Ishikawa (cell line): ENCODE results near the gene RPGRIP1L.

Experiments
- CEBPB ChIP-seq: IDR thresholded peaks from 2 replicates; pipeline ENCODE4 v1.6.1; 2012
- EGR1 ChIP-seq: IDR thresholded peaks from 2 replicates; pipeline ENCODE4 v1.6.1; 2012
- EP300 ChIP-seq: IDR thresholded peaks from 2 replicates; pipeline ENCODE4 v1.6.1; 2012; ENCODE audit warnings: borderline replicate concordance
- FOXM1 ChIP-seq: IDR thresholded peaks from 2 replicates; pipeline ENCODE4 v1.6.1; 2012; ENCODE audit warnings: low read depth, borderline replicate concordance
- MAX ChIP-seq: IDR thresholded peaks from 2 replicates; pipeline ENCODE4 v1.6.1; 2012
- NFIC ChIP-seq: IDR thresholded peaks from 2 replicates; pipeline ENCODE4 v1.6.1; 2012
- RAD21 ChIP-seq: IDR thresholded peaks from 2 replicates; pipeline ENCODE4 v1.6.1; 2012; ENCODE audit warnings: low read depth
- TAF1 ChIP-seq: IDR thresholded peaks from 2 replicates; pipeline ENCODE4 v1.6.1; 2012; ENCODE audit warnings: low read depth, mild to moderate bottlenecking
- TCF12 ChIP-seq: IDR thresholded peaks from 2 replicates; pipeline ENCODE4 v1.6.1; 2012; ENCODE audit warnings: low read depth
- TEAD4 ChIP-seq: IDR thresholded peaks from 2 replicates; pipeline ENCODE4 v1.6.1; 2012

- TF ChIP-seq CEBPB (no peak), MAX (no peak), FOXM1 (no peak), NFIC (no peak), RAD21 (no peak), EP300 (no peak), TAF1 (no peak), TCF12 (no peak), EGR1 (no peak), TEAD4 (no peak)
These were observed 11.3 kb upstream of the RPGRIP1L start for GRCh38 chr16:53715023-53715384.
